Gastroesophageal sphincter (tissue), 3 donors: Measurements from ENCODE around the gene ALDH3A2.

Experiments
- POLR2AphosphoS5 ChIP-seq: sonication (generic); formaldehyde crosslinking; IDR thresholded peaks from one replicate; pipeline ENCODE4 v1.6.1; 2017; ENCODE audit warnings: antibody characterized with exemption
- TF ChIP-seq, protein P1 (sequence below), 4 experiments: fragments of 200-600 bp in 2 of 4; fragments of 450-650 bp in 2 of 4; sonication (generic) in 1 of 4; IDR thresholded peaks; one replicate each; pipeline ENCODE4 v1.5.1; 2017 to 2019; ENCODE audit warnings: antibody characterized with exemption in 4 of 4, mild to moderate bottlenecking in 2 of 4, moderate library complexity in 2 of 4

DNA sequence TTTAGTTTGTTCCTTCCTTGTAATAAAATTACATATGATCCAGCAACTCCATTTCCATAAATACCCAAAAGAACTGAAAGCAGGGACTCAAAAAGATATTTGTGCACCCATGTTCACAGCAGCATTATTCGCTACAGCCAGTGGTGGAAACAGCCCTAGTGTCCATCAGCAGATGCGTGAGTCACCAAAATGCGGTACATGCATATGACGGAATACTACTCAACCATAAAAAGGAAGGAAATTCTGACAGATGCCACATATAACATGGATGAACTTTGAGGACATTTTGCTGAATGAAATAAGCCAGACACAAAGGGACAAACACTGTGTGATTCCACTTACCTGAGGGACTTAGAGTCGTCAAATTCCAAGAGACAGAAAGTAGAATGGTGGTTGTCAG lies 76.9 kb downstream of the ALDH3A2 start:
- no peak for TF ChIP-seq POLR2AphosphoS5
- TF ChIP-seq, protein P1, sequence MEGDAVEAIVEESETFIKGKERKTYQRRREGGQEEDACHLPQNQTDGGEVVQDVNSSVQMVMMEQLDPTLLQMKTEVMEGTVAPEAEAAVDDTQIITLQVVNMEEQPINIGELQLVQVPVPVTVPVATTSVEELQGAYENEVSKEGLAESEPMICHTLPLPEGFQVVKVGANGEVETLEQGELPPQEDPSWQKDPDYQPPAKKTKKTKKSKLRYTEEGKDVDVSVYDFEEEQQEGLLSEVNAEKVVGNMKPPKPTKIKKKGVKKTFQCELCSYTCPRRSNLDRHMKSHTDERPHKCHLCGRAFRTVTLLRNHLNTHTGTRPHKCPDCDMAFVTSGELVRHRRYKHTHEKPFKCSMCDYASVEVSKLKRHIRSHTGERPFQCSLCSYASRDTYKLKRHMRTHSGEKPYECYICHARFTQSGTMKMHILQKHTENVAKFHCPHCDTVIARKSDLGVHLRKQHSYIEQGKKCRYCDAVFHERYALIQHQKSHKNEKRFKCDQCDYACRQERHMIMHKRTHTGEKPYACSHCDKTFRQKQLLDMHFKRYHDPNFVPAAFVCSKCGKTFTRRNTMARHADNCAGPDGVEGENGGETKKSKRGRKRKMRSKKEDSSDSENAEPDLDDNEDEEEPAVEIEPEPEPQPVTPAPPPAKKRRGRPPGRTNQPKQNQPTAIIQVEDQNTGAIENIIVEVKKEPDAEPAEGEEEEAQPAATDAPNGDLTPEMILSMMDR (IDR thresholded peaks at IDR 0.05) = no peak
